DOHH2 (cell line): ENCODE results near the gene ERO1B.
"Not testable (repeated sequence)": the region's sequence is repeated elsewhere in the genome, so short reads cannot be mapped to it uniquely, and the experiment has no call there.

ENCODE experiments used
- EZH2phosphoT487 ChIP-seq: fragments of 200-600 bp; sonication (generic); IDR thresholded peaks from 2 replicates; pipeline ENCODE4 v1.6.1; 2017; ENCODE audit warnings: borderline replicate concordance, mild to moderate bottlenecking, antibody characterized with exemption, low read length, moderate library complexity, mixed read lengths
- TF ChIP-seq, protein P1 (sequence below): fragments of 200-600 bp; sonication (generic); IDR thresholded peaks from one replicate; pipeline ENCODE4 v1.5.1; 2014; ENCODE audit warnings: antibody characterized with exemption, mild to moderate bottlenecking, low read depth, low read length; ENCODE audit not compliant: poor library complexity, severe bottlenecking

DNA sequence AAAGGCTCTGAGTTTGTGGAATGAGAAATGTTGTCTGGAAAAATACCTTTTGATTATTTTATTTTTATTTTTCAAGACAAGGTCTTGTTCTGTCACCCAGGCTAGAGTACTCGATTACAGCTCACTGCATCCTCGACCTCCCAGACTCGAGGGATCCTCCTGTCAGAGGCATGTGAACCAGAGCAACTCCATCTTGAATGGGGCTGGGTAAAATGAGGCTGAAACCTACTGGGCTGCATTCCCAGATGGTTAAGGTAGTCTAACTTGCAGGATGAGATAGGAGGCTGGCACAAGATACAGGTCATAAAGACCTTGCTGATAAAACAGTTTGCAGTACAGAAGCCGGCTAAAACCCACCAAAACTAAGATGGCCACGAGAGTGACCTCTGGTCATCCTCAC, 32.3 kb upstream of the ERO1B start:
- TF ChIP-seq, protein P1, sequence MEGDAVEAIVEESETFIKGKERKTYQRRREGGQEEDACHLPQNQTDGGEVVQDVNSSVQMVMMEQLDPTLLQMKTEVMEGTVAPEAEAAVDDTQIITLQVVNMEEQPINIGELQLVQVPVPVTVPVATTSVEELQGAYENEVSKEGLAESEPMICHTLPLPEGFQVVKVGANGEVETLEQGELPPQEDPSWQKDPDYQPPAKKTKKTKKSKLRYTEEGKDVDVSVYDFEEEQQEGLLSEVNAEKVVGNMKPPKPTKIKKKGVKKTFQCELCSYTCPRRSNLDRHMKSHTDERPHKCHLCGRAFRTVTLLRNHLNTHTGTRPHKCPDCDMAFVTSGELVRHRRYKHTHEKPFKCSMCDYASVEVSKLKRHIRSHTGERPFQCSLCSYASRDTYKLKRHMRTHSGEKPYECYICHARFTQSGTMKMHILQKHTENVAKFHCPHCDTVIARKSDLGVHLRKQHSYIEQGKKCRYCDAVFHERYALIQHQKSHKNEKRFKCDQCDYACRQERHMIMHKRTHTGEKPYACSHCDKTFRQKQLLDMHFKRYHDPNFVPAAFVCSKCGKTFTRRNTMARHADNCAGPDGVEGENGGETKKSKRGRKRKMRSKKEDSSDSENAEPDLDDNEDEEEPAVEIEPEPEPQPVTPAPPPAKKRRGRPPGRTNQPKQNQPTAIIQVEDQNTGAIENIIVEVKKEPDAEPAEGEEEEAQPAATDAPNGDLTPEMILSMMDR, result not testable (repeated sequence)
- not testable (repeated sequence) for TF ChIP-seq EZH2phosphoT487
